ENCODE results near the gene PEX12.
A peak's percentile ranks its signal among the peaks of the same experiment; 100 is the strongest.
"Not testable (repeated sequence)": the region's sequence is repeated elsewhere in the genome, so short reads cannot be mapped to it uniquely, and the experiment has no call there.

The PEX12 gene

GRCh38 chr17:35534576-35535093 lies 43.7 kb downstream of the PEX12 start:
- no peak for DNase-seq

GRCh38 chr17:35531160-35531559 lies 47.2 kb downstream of the PEX12 start:
- no peak for DNase-seq

GRCh38 chr17:35529866-35530265 lies 48.5 kb downstream of the PEX12 start:
- DNase-seq = peak; percentile 27

- DNase-seq = not testable (repeated sequence)
Observed at GRCh38 chr17:35529326-35529725, 49.0 kb downstream of the PEX12 start.
